Spleen (tissue), 11 donors: Measurements from ENCODE around the gene PRKAG3. TPM values are rescaled to one million over a fixed set of nuclear protein-coding genes. Genes with fewer than 3 reads are reported as not detected.
"Not testable (repeated sequence)": the region's sequence is repeated elsewhere in the genome, so short reads cannot be mapped to it uniquely, and the experiment has no call there.

Source experiments
- DNase-seq: peaks from one replicate; pipeline ENCODE4 v3.0.0-alpha.2; 2020
- H3K27ac ChIP-seq, 8 donors: fragments of 200-600 bp; sonication (generic) in 7 of 8; 1 replicate in 4 of 8; 2 replicates in 4 of 8; pipeline versions ENCODE4 v1.5.0 to v1.8.0; 2016 to 2021; ENCODE audit warnings: inconsistent platforms in 4 of 8, mild to moderate bottlenecking in 4 of 8, moderate library complexity in 1 of 8
- H3K27me3 ChIP-seq, 7 donors: fragments of 200-600 bp; sonication (generic) in 6 of 7; replicated peaks in 1 of 7; 1 replicate in 4 of 7; 2 replicates in 3 of 7; pipeline versions ENCODE4 v1.5.0 to v1.8.0; 2016 to 2021; ENCODE audit warnings: inconsistent platforms in 3 of 7, mild to moderate bottlenecking in 1 of 7
- H3K36me3 ChIP-seq, 6 donors: fragments of 200-600 bp; sonication (generic) in 5 of 6; 1 replicate in 4 of 6; 2 replicates in 2 of 6; pipeline versions ENCODE4 v1.5.0 to v1.8.0; 2016 to 2021; ENCODE audit warnings: inconsistent platforms in 2 of 6
- H3K4me1 ChIP-seq, 6 donors: fragments of 200-600 bp; sonication (generic) in 5 of 6; 1 replicate in 3 of 6; 2 replicates in 3 of 6; pipeline versions ENCODE4 v1.5.0 to v1.8.0; 2016 to 2021; ENCODE audit warnings: inconsistent platforms in 3 of 6
- H3K4me3 ChIP-seq, 8 donors: fragments of 200-600 bp; sonication (generic) in 7 of 8; 1 replicate in 4 of 8; 2 replicates in 4 of 8; pipeline versions ENCODE4 v1.5.0 to v1.8.0; 2016 to 2021; ENCODE audit warnings: inconsistent platforms in 4 of 8, mild to moderate bottlenecking in 4 of 8, moderate library complexity in 2 of 8
- H3K9me3 ChIP-seq, 8 donors: fragments of 200-600 bp; sonication (generic) in 7 of 8; 1 replicate in 4 of 8; 2 replicates in 4 of 8; pipeline versions ENCODE4 v1.5.0 to v1.8.0; 2016 to 2021; ENCODE audit warnings: inconsistent platforms in 4 of 8
- CTCF ChIP-seq, 11 experiments: fragments of 200-600 bp in 7 of 11; fragments of 450-650 bp in 4 of 11; sonication (generic) in 4 of 11; IDR thresholded peaks in 8 of 11; conservative IDR thresholded peaks in 3 of 11; 1 replicate in 7 of 11; 2 replicates in 4 of 11; pipeline versions ENCODE4 v1.4.0 to v1.8.0; 2016 to 2021; ENCODE audit warnings: antibody characterized with exemption in 11 of 11, inconsistent platforms in 4 of 11, mild to moderate bottlenecking in 1 of 11
- POLR2A ChIP-seq, 3 donors: fragments of 450-650 bp; IDR thresholded peaks; one replicate each; pipeline ENCODE4 v1.5.1; 2017; ENCODE audit warnings: antibody characterized with exemption in 3 of 3, mild to moderate bottlenecking in 1 of 3
- POLR2AphosphoS5 ChIP-seq, 3 donors: sonication (generic); formaldehyde crosslinking; IDR thresholded peaks; one replicate each; pipeline ENCODE4 v1.5.1; 2017; ENCODE audit warnings: antibody characterized with exemption in 3 of 3
- WGBS, 5 donors: extraction: QIAGEN DNeasy Blood & Tissue Kit in 3 of 5; methylation state at CpG; one replicate each; pipeline versions ENCODE4 v1.1.5 to v1.1.7; 2013 to 2018; 5-methylcytosine and 5-hydroxymethylcytosine counted together
- intact Hi-C: fragments of 100-400 bp; cut with DNase I; formaldehyde crosslinking; loops from one replicate; pipeline ENCODE4 v1.15.0; 2023; ENCODE audit warnings: low total_unique reads
- polyA plus RNA-seq, 3 donors: library from polyadenylated mRNA; stranded (reverse); fragments of 200-250 nt; gene quantifications; one replicate each; pipeline ENCODE4 v1.2.1, GENCODE V29; 2013
- total RNA-seq, 7 donors: library from RNA; depleted of rRNA in 3 of 7; stranded (reverse); fragments of >200 nt in 3 of 7; fragmentation: NEBNext Ultra II Directional in 4 of 7; extraction: Animal tissue kit (Norgen Biotek cat#: 25700) in 4 of 7; gene quantifications; one replicate each; pipeline versions ENCODE4 v1.1.0 to v1.2.1, GENCODE V29; 2016 to 2021
- donor health status: healthy with polysubstance abuse.
- donor health status: DM: no; HTN: no; CAD: no; lungs with moderate emphysema.
- donor health status: DM: no; HTN: no; CAD: no.
- donor health status: Bipolar disorder and iron deficiency.
- donor health status: healthy.
- donor health status: DM: no; HTN: no; CAD: no.
- donor health status: DM: yes; HTN: yes; CAD: no.

Gene PRKAG3
- total and polyA plus RNA-seq, 10 donors, result not detected

GRCh38 chr2:218852911-218853667 lies 21.5 kb upstream of the PRKAG3 start:
- Histone ChIP-seq H3K4me1 (peaks cover 0 to 23% (median 5%) of the 10 kb centered on the region in 6 donors), H3K4me3 (no peak overlapping the region), H3K36me3 (no peaks in the 10 kb centered on the region), H3K9me3 (no peaks in the 10 kb centered on the region), H3K27me3 (peaks cover 3 to 99% (median 33%) of the 10 kb centered on the region in 7 donors), H3K27ac (no peak overlapping the region)
- intact Hi-C loops, result no loop called here
- TF ChIP-seq CTCF (IDR thresholded peaks at IDR 0.05 in 8 of 11, conservative IDR thresholded peaks at IDR 0.05 in 3 of 11) (peak; percentile 44 to 88 (median 81)), POLR2A (IDR thresholded peaks at IDR 0.05) (no peak)
- 23 to 31% (median 25%) methylated on average over 16 of the region's 16 CpGs for WGBS, 5 donors
- DNase-seq, result peak; percentile 81

- WGBS, 5 donors, result 23 to 74% (median 44%) methylated on average over 3 of the region's 3 CpGs
- Histone ChIP-seq H3K4me3 (no peak overlapping the region), H3K36me3 (no peaks in the 10 kb centered on the region), H3K27ac (no peak overlapping the region), H3K4me1 (peaks cover 0 to 18% (median 5%) of the 10 kb centered on the region in 6 donors), H3K27me3 (peaks cover 0 to 84% (median 28%) of the 10 kb centered on the region in 7 donors), H3K9me3 (no peaks in the 10 kb centered on the region)
- peak; percentile 32 for DNase-seq
- TF ChIP-seq POLR2AphosphoS5 (IDR thresholded peaks at IDR 0.05) (no peak), CTCF (IDR thresholded peaks at IDR 0.05 in 8 of 11, conservative IDR thresholded peaks at IDR 0.05 in 3 of 11) (no peak), POLR2A (IDR thresholded peaks at IDR 0.05) (no peak)
- intact Hi-C loops, result loop anchor here (2.0 kb wide), 1 partner anchor 48 kb away; no protein-coding TSS in a partner anchor
These were observed 19.7 kb upstream of the PRKAG3 start for GRCh38 chr2:218851286-218851685.

- DNase-seq, result peak; percentile 18
- Histone ChIP-seq H3K9me3 (no peaks in the 10 kb centered on the region), H3K27me3 (peaks cover 0 to 79% (median 28%) of the 10 kb centered on the region in 7 donors), H3K27ac (no peak overlapping the region), H3K36me3 (no peaks in the 10 kb centered on the region), H3K4me1 (peaks cover 0 to 18% (median 5%) of the 10 kb centered on the region in 6 donors), H3K4me3 (no peak overlapping the region)
- WGBS, 5 donors, result 78 to 89% (median 81%) methylated on average over 2 of the region's 2 CpGs
- intact Hi-C loops, result loop anchor here (2.0 kb wide), 1 partner anchor 48 kb away; no protein-coding TSS in a partner anchor
- TF ChIP-seq POLR2AphosphoS5 (IDR thresholded peaks at IDR 0.05) (no peak), POLR2A (IDR thresholded peaks at IDR 0.05) (no peak), CTCF (IDR thresholded peaks at IDR 0.05 in 8 of 11, conservative IDR thresholded peaks at IDR 0.05 in 3 of 11) (no peak)
These were observed 19.2 kb upstream of the PRKAG3 start for GRCh38 chr2:218850796-218851195.

- 76 to 88% (median 83%) methylated on average over 7 of the region's 7 CpGs for WGBS, 5 donors
- Histone ChIP-seq H3K27me3 (peaks cover 0 to 69% (median 20%) of the 10 kb centered on the region in 7 donors), H3K27ac (no peak overlapping the region), H3K4me1 (peaks cover 0 to 18% (median 5%) of the 10 kb centered on the region in 6 donors), H3K36me3 (no peaks in the 10 kb centered on the region), H3K9me3 (no peaks in the 10 kb centered on the region), H3K4me3 (no peak overlapping the region)
- TF ChIP-seq POLR2AphosphoS5 (IDR thresholded peaks at IDR 0.05), result no peak
- TF ChIP-seq POLR2A (IDR thresholded peaks at IDR 0.05), result no peak
- TF ChIP-seq CTCF (IDR thresholded peaks at IDR 0.05 in 8 of 11, conservative IDR thresholded peaks at IDR 0.05 in 3 of 11), result no peak
- intact Hi-C loops, result loop anchor here (2.0 to 5.0 kb wide), 2 partner anchors 49 to 137 kb away; partner anchors contain the start of gene TTLL4
- no peak for DNase-seq
These were observed 18.1 kb upstream of the PRKAG3 start for GRCh38 chr2:218849721-218850120.

GRCh38 chr2:218846963-218847362 lies 15.4 kb upstream of the PRKAG3 start:
- WGBS, 5 donors, result 75 to 91% (median 80%) methylated on average over 7 to 18 of the region's 18 CpGs
- H3K27me3 ChIP-seq, result peaks cover 0 to 41% (median 14%) of the 10 kb centered on the region in 7 donors
- peak; percentile 46 for DNase-seq
- not testable (repeated sequence) for H3K36me3 ChIP-seq, H3K27ac ChIP-seq, H3K9me3 ChIP-seq, H3K4me1 ChIP-seq, H3K4me3 ChIP-seq
- intact Hi-C loops, result loop anchor here (5.0 kb wide), 1 partner anchor 135 kb away; the partner anchor contains the start of gene TTLL4

- H3K4me3 ChIP-seq, H3K4me1 ChIP-seq, H3K9me3 ChIP-seq, intact Hi-C loops, DNase-seq, H3K27ac ChIP-seq, H3K36me3 ChIP-seq: not testable (repeated sequence)
- peaks cover 0 to 34% (median 6%) of the 10 kb centered on the region in 7 donors for H3K27me3 ChIP-seq
- WGBS, 5 donors, result 58 to 69% (median 66%) methylated on average over 5 of the region's 5 CpGs
These were observed 12.7 kb upstream of the PRKAG3 start for GRCh38 chr2:218844334-218844733.
